IMR-90 (cell line): Measurements from ENCODE around the gene ENPP7. TPM values are rescaled to one million over a fixed set of nuclear protein-coding genes. Genes with fewer than 3 reads are reported as not detected.

Experiments used
- ATAC-seq: fragments of 200-7000 bp; cut with Tn5 transposase; 2 replicates; pipeline ENCODE4 v1.9.1; 2020; ENCODE audit warnings: low read depth, mild to moderate bottlenecking, moderate library complexity
- BruUV-seq: library from RNA; stranded (reverse); fragments of 400-500 nt; replicated peaks from 2 replicates; lab custom pipeline; 2021; lab: Mats Ljungman, UMichigan
- CTCF ChIA-PET: fragments of 300-600 bp; formaldehyde crosslinking; extraction: SDS; loops from one replicate; lab custom pipeline; 2021; ENCODE audit warnings: antibody characterized with exemption; lab: Yijun Ruan, JAX
- POLR2A ChIA-PET: fragments of 300-600 bp; sonication (Branson Sonifier 250); formaldehyde crosslinking; loops from one replicate; lab custom pipeline; 2022; ENCODE audit warnings: antibody characterized with exemption; ENCODE audit not compliant: unreplicated experiment; lab: Charles Lee
- DNase-seq: peaks from one replicate; pipeline ENCODE4 v3.0.0; 2013
- H2AFZ ChIP-seq: replicated peaks from 2 replicates; pipeline ENCODE3; 2013; ENCODE audit warnings: low read length, mild to moderate bottlenecking; ENCODE audit not compliant: poor library complexity
- H2AK5ac ChIP-seq: 2 replicates; pipeline ENCODE4 v1.6.1; 2013; ENCODE audit warnings: low read depth, low read length, inconsistent platforms
- H2AK9ac ChIP-seq: replicated peaks from 2 replicates; pipeline ENCODE3; 2013; ENCODE audit warnings: mild to moderate bottlenecking, low read depth, low read length, moderate library complexity; ENCODE audit not compliant: poor library complexity
- H2BK120ac ChIP-seq: 2 replicates; pipeline ENCODE4 v1.6.1; 2013; ENCODE audit warnings: low read depth, low read length, inconsistent platforms
- H2BK15ac ChIP-seq: 3 replicates; pipeline ENCODE4 v1.6.1; 2013; ENCODE audit warnings: low read depth, low read length, inconsistent platforms
- H2BK20ac ChIP-seq: 2 replicates; pipeline ENCODE4 v1.6.1; 2013; ENCODE audit warnings: low read depth, mild to moderate bottlenecking, inconsistent platforms, low read length, moderate library complexity
- H2BK5ac ChIP-seq: 2 replicates; pipeline ENCODE4 v1.6.1; 2013; ENCODE audit warnings: mild to moderate bottlenecking, low read depth, low read length, inconsistent platforms; ENCODE audit not compliant: poor library complexity, severe bottlenecking
- H3K14ac ChIP-seq: replicated peaks from 2 replicates; pipeline ENCODE4 v1.6.1; 2013; ENCODE audit warnings: low read depth, low read length, inconsistent platforms
- H3K18ac ChIP-seq: 2 replicates; pipeline ENCODE4 v1.6.1; 2013; ENCODE audit warnings: low read depth, low read length, control low read depth
- H3K23ac ChIP-seq: 2 replicates; pipeline ENCODE4 v1.6.1; 2013; ENCODE audit warnings: low read depth, low read length, inconsistent platforms
- H3K27ac ChIP-seq: 2 replicates; pipeline ENCODE4 v1.5.1; 2013; ENCODE audit warnings: mild to moderate bottlenecking, control low read depth, low read length; ENCODE audit not compliant: insufficient read depth
- H3K27me3 ChIP-seq: 2 replicates; pipeline ENCODE4 v1.6.1; 2013; ENCODE audit warnings: low read length; ENCODE audit not compliant: control insufficient read depth, insufficient read depth
- H3K36me3 ChIP-seq: 2 replicates; pipeline ENCODE4 v1.6.1; 2013; ENCODE audit warnings: low read length, mixed read lengths; ENCODE audit not compliant: control insufficient read depth, insufficient read depth
- H3K4ac ChIP-seq: 2 replicates; pipeline ENCODE4 v1.6.1; 2013; ENCODE audit warnings: low read depth, low read length, inconsistent platforms
- H3K4me1 ChIP-seq: 2 replicates; pipeline ENCODE4 v1.6.1; 2013; ENCODE audit warnings: low read length, mixed read lengths; ENCODE audit not compliant: control insufficient read depth, insufficient read depth
- H3K4me2 ChIP-seq: 2 replicates; pipeline ENCODE4 v1.6.1; 2013; ENCODE audit warnings: low read depth, mild to moderate bottlenecking, control low read depth, low read length, moderate library complexity
- H3K4me3 ChIP-seq: 2 replicates; pipeline ENCODE4 v1.5.1; 2013; ENCODE audit warnings: low read depth, mild to moderate bottlenecking, control low read depth, low read length, moderate library complexity; ENCODE audit not compliant: insufficient read depth
- H3K56ac ChIP-seq: 2 replicates; pipeline ENCODE4 v1.6.1; 2013; ENCODE audit warnings: low read length, inconsistent platforms; ENCODE audit not compliant: insufficient read depth; ENCODE audit errors: extremely low read depth
- H3K79me1 ChIP-seq, 2 experiments: 2 replicates each; pipeline ENCODE4 v1.6.1; 2013; ENCODE audit warnings: low read length in 2 of 2, inconsistent platforms in 1 of 2, low read depth in 1 of 2
- H3K9ac ChIP-seq: 2 replicates; pipeline ENCODE4 v1.6.1; 2013; ENCODE audit warnings: low read depth, low read length, control low read depth
- H3K9me1 ChIP-seq: 2 replicates; pipeline ENCODE4 v1.6.1; 2013; ENCODE audit warnings: low read length, inconsistent platforms; ENCODE audit not compliant: insufficient read depth
- H3K9me3 ChIP-seq: 2 replicates; pipeline ENCODE4 v1.6.1; 2013; ENCODE audit warnings: low read length; ENCODE audit not compliant: control insufficient read depth, insufficient read depth
- H4K20me1 ChIP-seq: 2 replicates; pipeline ENCODE4 v1.6.1; 2013; ENCODE audit warnings: low read length, inconsistent platforms; ENCODE audit not compliant: insufficient read depth
- H4K5ac ChIP-seq: 2 replicates; pipeline ENCODE4 v1.6.1; 2013; ENCODE audit warnings: mild to moderate bottlenecking, low read depth, low read length, control low read depth
- H4K8ac ChIP-seq, 2 experiments: 2 replicates each; pipeline ENCODE4 v1.6.1; 2013; ENCODE audit warnings: low read depth in 2 of 2, low read length in 2 of 2, control low read depth in 1 of 2, inconsistent platforms in 1 of 2
- H4K91ac ChIP-seq: 2 replicates; pipeline ENCODE4 v1.6.1; 2013; ENCODE audit warnings: low read depth, low read length, inconsistent platforms; ENCODE audit not compliant: insufficient read depth
- ELK1 ChIP-seq: fragments of 150-350 bp; IDR thresholded peaks from 2 replicates; pipeline ENCODE4 v1.6.1; 2016; ENCODE audit warnings: low read depth, mild to moderate bottlenecking, low read length, moderate library complexity, borderline replicate concordance
- RAD21 ChIP-seq: IDR thresholded peaks from 2 replicates; pipeline ENCODE4 v1.6.1; 2012; ENCODE audit warnings: low read length, improper control_type of control experiment
- WGBS, 2 experiments: methylation state at CpG; one replicate each; pipeline versions ENCODE4 v1.1.5 to v1.1.7; 2013; ENCODE audit warnings: missing lambda C conversion rate in 2 of 2; ENCODE audit not compliant: insufficient read length in 1 of 2; ENCODE audit errors: extremely low coverage in 2 of 2; 5-methylcytosine and 5-hydroxymethylcytosine counted together
- dilution Hi-C: fragments of 300-500 bp; cut with HindIII; formaldehyde crosslinking; loops from one replicate; pipeline ENCODE4 v1.14.3; 2018; ENCODE audit warnings: low sequenced_read_pairs; ENCODE audit not compliant: unreplicated experiment
- in situ Hi-C: fragments of 300-500 bp; cut with MboI; formaldehyde crosslinking; loops from 3 replicates; pipeline ENCODE4 v1.14.3; 2019; ENCODE audit warnings: low sequenced_read_pairs, inconsistent platforms, mixed read lengths
- intact Hi-C: fragments of 100-400 bp; cut with micrococcal nuclease; formaldehyde crosslinking; loops from 2 replicates; pipeline ENCODE4 v1.10.0; 2022
- polyA plus RNA-seq, 3 experiments: library from polyadenylated mRNA; depleted of rRNA; stranded (reverse); fragments of >200 nt; gene quantifications; 2 replicates each; pipeline ENCODE4 v1.2.3, GENCODE V29; 2012; ENCODE audit warnings: low replicate concordance in 1 of 3
- total RNA-seq: library from RNA; depleted of rRNA; stranded (reverse); fragments of >200 nt; gene quantifications from 2 replicates; pipeline ENCODE4 v1.2.3, GENCODE V29; 2012

Gene ENPP7
- total and polyA plus RNA-seq, 2 of the 4 experiments (the other 2 are of a cell fraction): not detected

GRCh38 chr17:79785900-79786810 is 55.4 kb downstream of the ENPP7 start:
- Histone ChIP-seq H3K4me2 (no peak overlapping the region), H3K23ac (no peak overlapping the region), H4K20me1 (0 out of 2 replicates have a peak, but pooled peaks cover 5% of the 10 kb centered on the region), H2BK5ac (no peak overlapping the region), H2AK9ac (no peak overlapping the region), H3K36me3 (peaks cover 4% of the 10 kb centered on the region), H2AK5ac (no peak overlapping the region), H2BK15ac (no peak overlapping the region), H4K5ac (no peak overlapping the region), H4K91ac (no peak overlapping the region), H3K27me3 (peaks cover 30% of the 10 kb centered on the region), H3K27ac (no peak overlapping the region), H3K4ac (no peak overlapping the region), H3K56ac (no peak overlapping the region), H3K9ac (no peak overlapping the region), H3K9me3 (no peaks in the 10 kb centered on the region), H2AFZ (peak overlapping the region; percentile 10), H3K18ac (no peak overlapping the region), H3K14ac (no peak overlapping the region), H3K9me1 (no peaks in the 10 kb centered on the region), H3K4me1 (no peaks in the 10 kb centered on the region; the same call in 1 of the 2 replicates), H4K8ac (no peak overlapping the region), H3K79me1 (no peaks in the 10 kb centered on the region), H2BK20ac (no peak overlapping the region), H2BK120ac (no peak overlapping the region), H3K4me3 (no peak overlapping the region)
- CTCF ChIA-PET: no interaction called here
- dilution Hi-C loops: no loop called here
- TF ChIP-seq RAD21: no peak
- TF ChIP-seq ELK1: no peak
- POLR2A ChIA-PET: no interaction called here
- DNase-seq (no peak), ATAC-seq (no peak)
- intact Hi-C loops: no loop called here
- in situ Hi-C loops: loop anchor here (10.0 kb wide), 1 partner anchor 129 kb away; no protein-coding TSS in a partner anchor
- 84% methylated on average over 5 of the region's 15 CpGs; no CpG with 5 or more reads in 1 of the 2 experiments for WGBS, 2 experiments
- BruUV-seq: no TSS peak
